ENCODE data around the gene DHX35.

DHX35 gene

DNA sequence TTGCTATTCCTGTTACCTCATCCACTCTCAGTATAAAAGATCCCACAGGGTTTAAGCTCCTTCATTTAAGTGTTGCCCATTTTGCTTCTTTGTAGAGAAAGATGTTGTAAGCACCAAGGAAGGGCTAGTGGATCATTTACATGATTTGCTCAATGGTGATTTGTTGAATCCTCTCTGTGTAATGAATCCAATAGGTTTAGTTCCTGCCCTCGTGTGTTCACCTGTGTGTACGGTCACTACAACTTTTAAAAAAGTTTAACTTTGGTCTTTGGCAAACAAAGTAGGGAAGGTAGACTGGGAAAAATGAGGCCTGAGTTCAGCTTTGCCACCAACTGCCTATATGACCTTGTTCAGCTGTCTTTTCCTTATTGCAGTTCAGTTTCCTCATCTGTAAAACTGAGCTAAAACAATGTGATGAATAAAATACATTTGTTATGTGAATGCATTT is 51.5 kb downstream of the DHX35 start:
- H2AFZ ChIP-seq (ENCODE audit: low read length), result no peak overlapping the region
- no peak overlapping the region for H4K8ac ChIP-seq (ENCODE audit: low read depth, low read length)
- no peak overlapping the region for H2BK12ac ChIP-seq (ENCODE audit: low read length)

DNA sequence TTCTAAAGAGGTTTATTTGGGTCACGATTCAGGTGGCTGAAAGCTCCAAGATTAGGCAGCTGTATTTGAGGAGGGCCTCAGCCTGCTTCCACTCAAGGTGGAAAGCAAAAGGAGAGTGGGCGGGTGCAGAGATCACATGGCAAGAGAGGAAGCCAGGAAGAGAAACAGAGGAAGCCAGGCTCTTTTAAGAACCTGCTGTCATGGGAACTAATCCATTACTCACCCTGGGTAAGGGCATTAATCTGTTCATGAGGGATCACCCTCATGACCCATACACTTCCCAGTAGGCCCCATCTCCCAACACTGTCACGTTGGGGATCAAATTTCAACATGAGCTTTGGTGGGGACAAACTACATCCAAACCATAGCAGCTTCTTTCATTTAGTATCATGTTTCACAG is 53.9 kb downstream of the DHX35 start:
- H3K4me1 ChIP-seq (ENCODE audit: control insufficient read depth in 2 of 2, insufficient read depth in 1 of 2, low read depth in 1 of 2, low read length in 2 of 2), result no peaks in the 10 kb centered on the region
- DNase-seq (ENCODE audit: low spot score), result no peak
- no peak overlapping the region for H3K4me3 ChIP-seq (ENCODE audit: low read length in 2 of 2)
- H2BK12ac ChIP-seq (ENCODE audit: low read length), result no peak overlapping the region
- no peaks in the 10 kb centered on the region for H3K79me1 ChIP-seq (ENCODE audit: low read depth, low read length)
- H3K4me2 ChIP-seq (ENCODE audit: insufficient read depth, low read length, poor library complexity, severe bottlenecking), result no peak overlapping the region
- no peak overlapping the region for H2AFZ ChIP-seq (ENCODE audit: low read length)
- no peak overlapping the region for H3K9ac ChIP-seq (ENCODE audit: low read depth, low read length, poor library complexity)
- no CpG with 5 or more reads among the region's 3 CpGs for WGBS, 2 donors (ENCODE audit: extremely low coverage in 2 of 2, insufficient read length in 2 of 2, insufficient replicate concordance in 1 of 2)
- H3K9me3 ChIP-seq (replicated peaks in 1 of 2; ENCODE audit: control insufficient read depth in 2 of 2, insufficient read depth in 1 of 2, low read depth in 1 of 2, low read length in 2 of 2), result peaks cover 2 to 19% of the 10 kb centered on the region in 2 donors
- no peak overlapping the region for H2AK5ac ChIP-seq (ENCODE audit: low read depth, low read length)
- peaks cover 14 to 92% of the 10 kb centered on the region in 2 donors for H3K36me3 ChIP-seq (replicated peaks in 1 of 2; ENCODE audit: control insufficient read depth in 2 of 2, insufficient read depth in 2 of 2, low read length in 2 of 2)
- H2BK120ac ChIP-seq (ENCODE audit: low read depth, low read length), result no peak overlapping the region
- H4K8ac ChIP-seq (ENCODE audit: low read depth, low read length), result no peak overlapping the region
- no peaks in the 10 kb centered on the region for H3K27me3 ChIP-seq (ENCODE audit: control insufficient read depth in 3 of 3, insufficient read depth in 3 of 3, low read depth in 1 of 3, low read length in 3 of 3)
- H4K91ac ChIP-seq (ENCODE audit: low read depth, low read length, poor library complexity), result no peak overlapping the region
- H2BK15ac ChIP-seq (ENCODE audit: low read length), result no peak overlapping the region
- H2BK5ac ChIP-seq (ENCODE audit: low read length), result no peak overlapping the region
- H3K27ac ChIP-seq (replicated peaks; ENCODE audit: low read length), result no peak overlapping the region
- no peak overlapping the region for H3K23ac ChIP-seq (ENCODE audit: low read depth, low read length, poor library complexity)
- no peak overlapping the region for H3K18ac ChIP-seq (ENCODE audit: low read length)
- H3K4ac ChIP-seq (ENCODE audit: low read length), result no peak overlapping the region
- H3K14ac ChIP-seq (ENCODE audit: low read length), result no peak overlapping the region

More for the DNA sequence above, 51.5 kb downstream of the DHX35 start:
- Histone ChIP-seq H2BK120ac (ENCODE audit: low read depth, low read length) (no peak overlapping the region), H2BK15ac (ENCODE audit: low read length) (no peak overlapping the region), H3K4me1 (ENCODE audit: control insufficient read depth in 2 of 2, insufficient read depth in 1 of 2, low read depth in 1 of 2, low read length in 2 of 2) (peaks cover 0 to 6% of the 10 kb centered on the region in 2 donors), H3K14ac (ENCODE audit: low read length) (no peak overlapping the region), H3K4me3 (ENCODE audit: low read length in 2 of 2) (no peak overlapping the region), H3K4ac (ENCODE audit: low read length) (no peak overlapping the region), H3K27me3 (ENCODE audit: control insufficient read depth in 3 of 3, insufficient read depth in 3 of 3, low read depth in 1 of 3, low read length in 3 of 3) (no peaks in the 10 kb centered on the region), H2AK5ac (ENCODE audit: low read depth, low read length) (no peak overlapping the region), H3K9me3 (replicated peaks in 1 of 2; ENCODE audit: control insufficient read depth in 2 of 2, insufficient read depth in 1 of 2, low read depth in 1 of 2, low read length in 2 of 2) (peaks cover 5 to 19% of the 10 kb centered on the region in 2 donors), H3K4me2 (ENCODE audit: insufficient read depth, low read length, poor library complexity, severe bottlenecking) (no peak overlapping the region), H2BK5ac (ENCODE audit: low read length) (no peak overlapping the region), H3K9ac (ENCODE audit: low read depth, low read length, poor library complexity) (no peak overlapping the region), H3K18ac (ENCODE audit: low read length) (no peak overlapping the region), H4K91ac (ENCODE audit: low read depth, low read length, poor library complexity) (no peak overlapping the region), H3K27ac (replicated peaks; ENCODE audit: low read length) (no peak overlapping the region), H3K23ac (ENCODE audit: low read depth, low read length, poor library complexity) (no peak overlapping the region), H3K79me1 (ENCODE audit: low read depth, low read length) (no peaks in the 10 kb centered on the region), H3K36me3 (replicated peaks in 1 of 2; ENCODE audit: control insufficient read depth in 2 of 2, insufficient read depth in 2 of 2, low read length in 2 of 2) (peaks cover 21 to 91% of the 10 kb centered on the region in 2 donors)
- WGBS, 2 donors (ENCODE audit: extremely low coverage in 2 of 2, insufficient read length in 2 of 2, insufficient replicate concordance in 1 of 2), result no CpG with 5 or more reads among the region's 2 CpGs
- no peak for DNase-seq (ENCODE audit: low spot score)

DNA sequence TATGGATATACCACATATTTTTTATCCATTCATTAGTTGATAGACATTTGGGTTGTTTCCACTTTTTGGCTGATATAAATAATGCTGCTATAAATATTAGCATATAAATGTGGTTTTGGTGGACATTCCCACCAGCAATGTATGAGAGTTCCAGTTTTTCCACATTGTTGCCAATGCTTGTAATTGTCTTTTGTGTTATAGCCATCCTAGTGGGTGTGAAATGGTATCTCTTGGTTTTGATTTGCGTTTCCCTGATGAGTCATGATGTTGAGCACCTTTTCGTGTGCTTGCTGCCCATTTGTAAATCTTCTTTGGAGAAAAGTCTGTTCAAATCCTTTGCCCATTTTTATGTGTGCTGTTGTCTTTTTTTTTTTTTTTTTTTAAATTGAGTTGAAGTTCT is 54.4 kb downstream of the DHX35 start:
- no peak overlapping the region for H2AFZ ChIP-seq (ENCODE audit: low read length)
- no CpG with 5 or more reads among the region's 2 CpGs for WGBS, 2 donors (ENCODE audit: extremely low coverage in 2 of 2, insufficient read length in 2 of 2, insufficient replicate concordance in 1 of 2)
- H3K9ac ChIP-seq (ENCODE audit: low read depth, low read length, poor library complexity), result no peak overlapping the region
- no peak overlapping the region for H2BK5ac ChIP-seq (ENCODE audit: low read length)
- no peak for DNase-seq (ENCODE audit: low spot score)
- H2AK5ac ChIP-seq (ENCODE audit: low read depth, low read length), result no peak overlapping the region
- H3K27me3 ChIP-seq (ENCODE audit: control insufficient read depth in 3 of 3, insufficient read depth in 3 of 3, low read depth in 1 of 3, low read length in 3 of 3), result no peaks in the 10 kb centered on the region
- H3K9me3 ChIP-seq (replicated peaks in 1 of 2; ENCODE audit: control insufficient read depth in 2 of 2, insufficient read depth in 1 of 2, low read depth in 1 of 2, low read length in 2 of 2), result peaks cover 2 to 19% of the 10 kb centered on the region in 2 donors
- H3K23ac ChIP-seq (ENCODE audit: low read depth, low read length, poor library complexity), result no peak overlapping the region
- no peak overlapping the region for H2BK15ac ChIP-seq (ENCODE audit: low read length)
- H3K79me1 ChIP-seq (ENCODE audit: low read depth, low read length), result no peaks in the 10 kb centered on the region
- H3K27ac ChIP-seq (replicated peaks; ENCODE audit: low read length), result no peak overlapping the region
- no peak overlapping the region for H3K4me2 ChIP-seq (ENCODE audit: insufficient read depth, low read length, poor library complexity, severe bottlenecking)
- H3K4me3 ChIP-seq (ENCODE audit: low read length in 2 of 2), result no peak overlapping the region
- no peak overlapping the region for H2BK12ac ChIP-seq (ENCODE audit: low read length)
- H3K4ac ChIP-seq (ENCODE audit: low read length), result no peak overlapping the region
- no peaks in the 10 kb centered on the region for H3K4me1 ChIP-seq (ENCODE audit: control insufficient read depth in 2 of 2, insufficient read depth in 1 of 2, low read depth in 1 of 2, low read length in 2 of 2)
- no peak overlapping the region for H2BK120ac ChIP-seq (ENCODE audit: low read depth, low read length)
- peaks cover 15 to 93% of the 10 kb centered on the region in 2 donors for H3K36me3 ChIP-seq (replicated peaks in 1 of 2; ENCODE audit: control insufficient read depth in 2 of 2, insufficient read depth in 2 of 2, low read length in 2 of 2)
- no peak overlapping the region for H3K14ac ChIP-seq (ENCODE audit: low read length)
- no peak overlapping the region for H4K91ac ChIP-seq (ENCODE audit: low read depth, low read length, poor library complexity)
- no peak overlapping the region for H4K8ac ChIP-seq (ENCODE audit: low read depth, low read length)
- no peak overlapping the region for H3K18ac ChIP-seq (ENCODE audit: low read length)

DNA sequence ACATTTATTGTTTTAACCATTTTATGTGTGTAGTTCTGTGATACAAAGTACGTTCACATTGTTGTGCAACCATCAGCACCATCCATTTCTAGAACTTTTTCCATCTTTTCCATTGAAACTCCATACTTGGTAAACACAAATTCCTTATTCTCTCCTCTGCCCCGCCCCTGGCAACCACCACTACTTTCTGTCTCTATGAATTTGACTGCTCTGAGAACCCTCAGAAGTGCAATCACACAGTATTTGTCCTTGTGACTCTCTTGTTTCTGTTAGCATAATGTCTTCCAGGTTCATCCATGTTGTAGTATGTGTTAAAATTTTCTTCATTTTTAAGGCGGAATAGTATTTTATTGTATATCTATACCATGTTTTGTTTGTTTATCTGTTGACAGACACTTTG is 56.9 kb downstream of the DHX35 start:
- Histone ChIP-seq H3K4me3 (ENCODE audit: low read length in 2 of 2) (no peak overlapping the region), H3K4me1 (ENCODE audit: control insufficient read depth in 2 of 2, insufficient read depth in 1 of 2, low read depth in 1 of 2, low read length in 2 of 2) (no peaks in the 10 kb centered on the region), H4K91ac (ENCODE audit: low read depth, low read length, poor library complexity) (no peak overlapping the region), H3K23ac (ENCODE audit: low read depth, low read length, poor library complexity) (no peak overlapping the region), H3K4ac (ENCODE audit: low read length) (no peak overlapping the region), H2BK15ac (ENCODE audit: low read length) (no peak overlapping the region), H2BK120ac (ENCODE audit: low read depth, low read length) (no peak overlapping the region), H2AK5ac (ENCODE audit: low read depth, low read length) (no peak overlapping the region), H3K27me3 (ENCODE audit: control insufficient read depth in 3 of 3, insufficient read depth in 3 of 3, low read depth in 1 of 3, low read length in 3 of 3) (no peaks in the 10 kb centered on the region), H3K36me3 (replicated peaks in 1 of 2; ENCODE audit: control insufficient read depth in 2 of 2, insufficient read depth in 2 of 2, low read length in 2 of 2) (peaks cover 20 to 100% of the 10 kb centered on the region in 2 donors), H3K14ac (ENCODE audit: low read length) (no peak overlapping the region), H3K27ac (replicated peaks; ENCODE audit: low read length) (no peak overlapping the region), H2AFZ (ENCODE audit: low read length) (no peak overlapping the region), H3K9me3 (replicated peaks in 1 of 2; ENCODE audit: control insufficient read depth in 2 of 2, insufficient read depth in 1 of 2, low read depth in 1 of 2, low read length in 2 of 2) (peaks cover 2 to 19% of the 10 kb centered on the region in 2 donors), H3K9ac (ENCODE audit: low read depth, low read length, poor library complexity) (no peak overlapping the region), H3K79me1 (ENCODE audit: low read depth, low read length) (no peaks in the 10 kb centered on the region), H4K8ac (ENCODE audit: low read depth, low read length) (no peak overlapping the region), H2BK12ac (ENCODE audit: low read length) (no peak overlapping the region), H3K18ac (ENCODE audit: low read length) (no peak overlapping the region), H3K4me2 (ENCODE audit: insufficient read depth, low read length, poor library complexity, severe bottlenecking) (no peak overlapping the region), H2BK5ac (ENCODE audit: low read length) (no peak overlapping the region)
- DNase-seq (ENCODE audit: low spot score), result no peak
- WGBS, 2 donors (ENCODE audit: extremely low coverage in 2 of 2, insufficient read length in 2 of 2, insufficient replicate concordance in 1 of 2), result no CpG with 5 or more reads among the region's 3 CpGs
